Naive thymus-derived CD4-positive, alpha-beta T cell (primary cell): ENCODE results near the gene BIN2. TPM values are rescaled to one million over a fixed set of nuclear protein-coding genes. Genes with fewer than 3 reads are reported as not detected.

Experiments used
- ATAC-seq: fragments of 150-1000 bp; cut with Tn5 transposase; 2 replicates; pipeline ENCODE4 v1.10.0; 2021; ENCODE audit warnings: mild to moderate bottlenecking, moderate library complexity
- CTCF ChIA-PET: fragments of 350-600 bp; sonication (Branson Sonifier 250); formaldehyde crosslinking; loops from one replicate; lab custom pipeline; 2021; ENCODE audit warnings: antibody characterized with exemption; lab: Charles Lee
- POLR2A ChIA-PET: fragments of 350-600 bp; sonication (Branson Sonifier 250); formaldehyde crosslinking; loops from one replicate; lab custom pipeline; 2021; ENCODE audit warnings: antibody characterized with exemption, inconsistent platforms; lab: Charles Lee
- DNase-seq, 9 donors: peaks; one replicate each; pipeline versions ENCODE4 v3.0.0 to v3.0.0-alpha.2; 2020 to 2022; ENCODE audit warnings: mixed read lengths in 1 of 9
- H3K27ac ChIP-seq: one replicate; pipeline ENCODE4 v1.7.0; 2013; ENCODE audit warnings: mild to moderate bottlenecking, low read depth, low read length, moderate library complexity
- H3K27me3 ChIP-seq, 2 donors: one replicate each; pipeline ENCODE4 v1.7.0; 2013; ENCODE audit warnings: low read length in 2 of 2, mild to moderate bottlenecking in 2 of 2, moderate library complexity in 2 of 2; ENCODE audit not compliant: control insufficient read depth in 2 of 2, insufficient read depth in 2 of 2
- H3K36me3 ChIP-seq, 3 experiments: 1 replicate in 2 of 3; 2 replicates in 1 of 3; pipeline ENCODE4 v1.7.0; 2013; ENCODE audit warnings: low read length in 3 of 3, mild to moderate bottlenecking in 3 of 3, moderate library complexity in 1 of 3; ENCODE audit not compliant: insufficient read depth in 3 of 3, control insufficient read depth in 2 of 3
- H3K4me1 ChIP-seq, 2 donors: one replicate each; pipeline ENCODE4 v1.7.0; 2013; ENCODE audit warnings: low read length in 2 of 2, mild to moderate bottlenecking in 2 of 2, moderate library complexity in 1 of 2; ENCODE audit not compliant: control insufficient read depth in 2 of 2, insufficient read depth in 2 of 2
- H3K4me3 ChIP-seq: 2 replicates; pipeline ENCODE4 v1.7.0; 2013; ENCODE audit warnings: mild to moderate bottlenecking, low read length
- H3K9me3 ChIP-seq, 3 experiments: 1 replicate in 2 of 3; 2 replicates in 1 of 3; pipeline ENCODE4 v1.7.0; 2013; ENCODE audit warnings: low read length in 3 of 3; ENCODE audit not compliant: control insufficient read depth in 2 of 3
- H3K27ac Mint-ChIP-seq, 9 donors: one replicate each; pipeline ENCODE4 v1.8.0; 2020 to 2022; ENCODE audit warnings: mixed read lengths in 9 of 9, mild to moderate bottlenecking in 8 of 9, moderate library complexity in 5 of 9, inconsistent platforms in 2 of 9
- H3K27me3 Mint-ChIP-seq, 5 donors: one replicate each; pipeline ENCODE4 v1.8.0; 2021 to 2022; ENCODE audit warnings: mixed read lengths in 5 of 5, mild to moderate bottlenecking in 1 of 5
- H3K36me3 Mint-ChIP-seq, 5 donors: one replicate each; pipeline ENCODE4 v1.8.0; 2020 to 2022; ENCODE audit warnings: mixed read lengths in 5 of 5, mild to moderate bottlenecking in 3 of 5, inconsistent platforms in 1 of 5
- H3K4me1 Mint-ChIP-seq, 7 donors: one replicate each; pipeline ENCODE4 v1.8.0; 2020 to 2022; ENCODE audit warnings: mixed read lengths in 7 of 7, mild to moderate bottlenecking in 3 of 7, inconsistent platforms in 1 of 7
- H3K4me3 Mint-ChIP-seq, 10 donors: one replicate each; pipeline ENCODE4 v1.8.0; 2020 to 2022; ENCODE audit warnings: mild to moderate bottlenecking in 10 of 10, mixed read lengths in 10 of 10, moderate library complexity in 6 of 10, inconsistent platforms in 2 of 10
- H3K9me3 Mint-ChIP-seq, 11 donors: one replicate each; pipeline ENCODE4 v1.8.0; 2020 to 2022; ENCODE audit warnings: mixed read lengths in 11 of 11, mild to moderate bottlenecking in 4 of 11, inconsistent platforms in 1 of 11, moderate library complexity in 1 of 11
- intact Hi-C, 2 donors: fragments of 100-400 bp; cut with micrococcal nuclease; formaldehyde crosslinking; loops; one replicate each; pipeline ENCODE4 v1.15.1; 2023
- polyA plus RNA-seq, 2 donors: library from polyadenylated mRNA; unstranded; fragments of 300-500 nt; fragmentation: Illumina TruSeq; gene quantifications; one replicate each; pipeline ENCODE4 v1.2.3, GENCODE V29; 2021
- total RNA-seq, 6 experiments: library from RNA in 5 of 6; stranded (reverse) in 5 of 6; gene quantifications; 1 replicate in 5 of 6; 2 replicates in 1 of 6; pipeline ENCODE4 v1.2.3 and lab custom pipeline; 2021 to 2026

BIN2 gene
- total RNA-seq (100 to 1,000 TPM; 159 to 255 (median 249) TPM), polyA plus RNA-seq (100 to 1,000 TPM; 198 to 290 TPM), total RNA-seq (lab: John Stamatoyannopoulos, UW) (346 reads per million, percentile 97 among the genes with 10 or more reads in this experiment)

DNA sequence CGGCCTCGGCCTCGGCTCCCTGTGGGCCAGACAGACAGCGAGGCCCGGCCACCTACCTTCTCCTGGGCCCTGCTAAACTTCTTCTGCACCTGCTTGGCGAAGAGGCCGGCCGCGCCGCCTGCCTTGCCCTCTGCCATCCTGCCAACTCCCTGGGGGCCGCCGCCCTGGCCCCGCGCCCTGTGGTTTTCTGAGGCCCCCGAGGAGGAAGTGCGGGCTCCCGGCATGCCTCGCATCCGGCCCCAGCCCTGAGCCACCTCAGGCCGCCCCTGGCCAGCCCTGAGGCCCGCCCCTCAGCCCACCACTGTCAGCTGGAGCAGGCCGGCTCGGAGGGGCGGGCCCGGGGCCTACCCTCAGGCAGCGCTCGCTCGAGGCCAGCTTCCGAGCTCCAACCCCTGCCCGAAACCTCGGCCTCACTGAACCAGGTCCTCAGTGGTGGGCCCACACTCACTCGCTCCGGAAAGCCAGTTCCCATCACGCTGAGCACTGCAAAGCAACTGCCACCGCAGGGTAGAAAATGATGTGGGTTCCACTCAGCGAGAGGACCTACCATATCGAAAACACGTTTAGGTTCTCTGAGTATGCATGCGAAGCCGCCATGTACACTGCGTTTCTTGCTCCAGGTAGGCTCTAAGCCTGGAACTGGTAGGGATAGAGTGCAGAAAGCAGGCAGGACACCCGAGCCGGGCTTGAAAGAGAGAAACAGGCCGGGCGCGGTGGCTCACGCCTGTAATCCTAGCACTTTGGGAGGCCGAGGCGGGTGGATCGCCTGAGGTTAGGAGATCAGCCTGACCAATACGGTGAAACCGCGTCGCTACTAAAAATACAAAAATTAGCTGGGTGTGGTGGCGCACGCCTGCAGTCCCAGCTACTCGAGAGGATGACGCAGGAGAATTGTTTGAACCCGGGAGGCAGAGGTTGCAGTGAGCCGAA, at the start of gene BIN2:
TSS of gene BIN2 (minus strand) at position 209 of the 930 bp plus-strand sequence. CDS start at position 137, 72 bp downstream.
- Histone ChIP-seq H3K9me3 (no peaks in the 10 kb centered on the region), H3K36me3 (no peaks in the 10 kb centered on the region), H3K27ac (peak within 1 kb of the TSS; percentile 95), H3K27me3 (no peaks in the 10 kb centered on the region), H3K4me3 (peak within 1 kb of the TSS; percentile 58), H3K4me1 (peaks cover 60 to 72% of the 10 kb centered on the region in 2 donors)
- ATAC-seq (peak; percentile 79), DNase-seq (peak; percentile 51 to 78 (median 68))
- peaks cover 59 to 92% (median 77%) of the 10 kb centered on the region in 7 donors for H3K4me1 Mint-ChIP-seq
- peak within 1 kb of the TSS; percentile 89 to 99 (median 96) for H3K27ac Mint-ChIP-seq
- H3K36me3 Mint-ChIP-seq = peaks cover 12 to 36% (median 24%) of the 10 kb centered on the region in 5 donors
- no peaks in the 10 kb centered on the region for H3K27me3 Mint-ChIP-seq
- no peaks in the 10 kb centered on the region for H3K9me3 Mint-ChIP-seq
- CTCF ChIA-PET = interaction anchor here (2.3 to 7.3 kb wide), 2 partner anchors 16 to 55 kb away, joined by 4 to 88 read pairs; no protein-coding TSS in a partner anchor
- POLR2A ChIA-PET = interaction anchor here (0.5 to 23.8 kb wide), 15 partner anchors 8 to 1582 kb away, joined by 3 to 320 read pairs (median 4); partner anchors contain the start of genes DAZAP2 and POU6F1
- intact Hi-C loops = loop anchor here (1.0 to 5.0 kb wide), 8 partner anchors 17 to 562 kb away; partner anchors contain the start of genes ATF1 (in 1 of the 2), CSRNP2 (in 1 of the 2), GALNT6 (in 1 of the 2) and LETMD1 (in 1 of the 2)
- H3K4me3 Mint-ChIP-seq = peak within 1 kb of the TSS; percentile 69 to 99 (median 94)

DNA sequence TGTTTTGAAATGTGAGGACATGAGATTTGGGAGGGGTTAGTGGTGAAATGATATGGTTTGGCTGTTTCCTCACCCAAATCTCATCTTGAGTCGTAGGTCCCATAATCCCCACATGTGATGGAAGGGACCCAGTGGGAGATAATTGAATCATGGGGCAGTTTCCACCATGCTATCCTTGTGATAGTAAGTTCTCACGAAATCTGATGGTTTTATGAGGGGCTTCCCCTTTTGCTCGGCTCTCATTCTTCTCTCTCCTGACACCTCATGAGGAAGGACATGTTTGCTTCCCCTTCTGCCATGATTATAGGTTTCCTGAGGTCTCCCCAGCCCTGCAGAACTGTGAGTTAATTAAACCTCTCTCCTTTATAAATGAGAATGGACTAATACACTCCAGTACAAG, 49.2 kb upstream of the BIN2 start:
- Mint-ChIP-seq H3K4me3 (no peak overlapping the region), H3K36me3 (peaks cover 5 to 46% (median 28%) of the 10 kb centered on the region in 5 donors), H3K27me3 (peaks cover 0 to 5% (median 0%) of the 10 kb centered on the region in 5 donors), H3K9me3 (peaks cover 0 to 3% (median 0%) of the 10 kb centered on the region in 11 donors), H3K4me1 (peaks cover 32 to 69% (median 61%) of the 10 kb centered on the region in 7 donors), H3K27ac (peak overlapping the region in 1 of 9 donors; percentile 8)
- no peak for DNase-seq
- no peaks in the 10 kb centered on the region for H3K27me3 ChIP-seq
- no peaks in the 10 kb centered on the region for H3K9me3 ChIP-seq
- H3K4me3 ChIP-seq = no peak overlapping the region
- CTCF ChIA-PET = interaction anchor here (1.1 kb wide), 1 partner anchor 21 kb away, joined by 4 read pairs; no protein-coding TSS in a partner anchor
- H3K27ac ChIP-seq = no peak overlapping the region
- no peak for ATAC-seq
- intact Hi-C loops = no loop called here
- POLR2A ChIA-PET = interaction anchor here (0.8 to 1.5 kb wide), 3 partner anchors 10 to 16 kb away, joined by 3 to 5 read pairs (median 3); no protein-coding TSS in a partner anchor
- peaks cover 16 to 25% of the 10 kb centered on the region in 2 donors for H3K4me1 ChIP-seq
- H3K36me3 ChIP-seq = peaks cover 0 to 25% (median 8%) of the 10 kb centered on the region in 3 experiments

DNA sequence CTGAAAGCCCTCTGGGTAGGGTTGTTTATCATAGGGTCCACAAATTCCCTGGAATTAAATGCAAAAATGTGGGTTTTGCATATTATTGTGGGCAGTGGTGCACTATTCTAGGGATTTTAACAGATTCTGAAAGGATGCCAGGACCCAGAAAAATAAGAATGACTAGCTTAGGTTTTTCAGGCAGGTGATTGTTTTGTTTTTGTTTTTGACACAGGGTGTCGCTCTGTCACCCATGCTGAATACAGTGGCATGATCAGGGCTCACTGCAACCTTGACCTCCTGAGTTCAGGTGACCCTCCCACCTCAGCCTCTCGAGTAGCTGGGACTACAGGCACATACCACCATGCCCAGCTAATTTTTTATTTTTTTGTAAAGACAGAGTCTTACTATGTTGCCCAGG, 48.0 kb upstream of the BIN2 start:
- Mint-ChIP-seq H3K27ac (peak overlapping the region in 3 of 9 donors; percentile 14 to 91 (median 79)), H3K4me3 (no peak overlapping the region), H3K27me3 (peaks cover 0 to 5% (median 0%) of the 10 kb centered on the region in 5 donors), H3K36me3 (peaks cover 0 to 38% (median 20%) of the 10 kb centered on the region in 5 donors), H3K4me1 (peaks cover 38 to 71% (median 64%) of the 10 kb centered on the region in 7 donors), H3K9me3 (peaks cover 0 to 3% (median 0%) of the 10 kb centered on the region in 11 donors)
- Histone ChIP-seq H3K27ac (no peak overlapping the region), H3K27me3 (no peaks in the 10 kb centered on the region), H3K9me3 (no peaks in the 10 kb centered on the region), H3K4me3 (no peak overlapping the region), H3K4me1 (peaks cover 24 to 35% of the 10 kb centered on the region in 2 donors), H3K36me3 (peaks cover 0 to 13% (median 8%) of the 10 kb centered on the region in 3 experiments)
- intact Hi-C loops = no loop called here
- POLR2A ChIA-PET = interaction anchor here (0.6 to 0.9 kb wide), 2 partner anchors 8 to 155 kb away, joined by 3 read pairs; no protein-coding TSS in a partner anchor
- ATAC-seq (no peak), DNase-seq (no peak)
- CTCF ChIA-PET = no interaction called here

DNA sequence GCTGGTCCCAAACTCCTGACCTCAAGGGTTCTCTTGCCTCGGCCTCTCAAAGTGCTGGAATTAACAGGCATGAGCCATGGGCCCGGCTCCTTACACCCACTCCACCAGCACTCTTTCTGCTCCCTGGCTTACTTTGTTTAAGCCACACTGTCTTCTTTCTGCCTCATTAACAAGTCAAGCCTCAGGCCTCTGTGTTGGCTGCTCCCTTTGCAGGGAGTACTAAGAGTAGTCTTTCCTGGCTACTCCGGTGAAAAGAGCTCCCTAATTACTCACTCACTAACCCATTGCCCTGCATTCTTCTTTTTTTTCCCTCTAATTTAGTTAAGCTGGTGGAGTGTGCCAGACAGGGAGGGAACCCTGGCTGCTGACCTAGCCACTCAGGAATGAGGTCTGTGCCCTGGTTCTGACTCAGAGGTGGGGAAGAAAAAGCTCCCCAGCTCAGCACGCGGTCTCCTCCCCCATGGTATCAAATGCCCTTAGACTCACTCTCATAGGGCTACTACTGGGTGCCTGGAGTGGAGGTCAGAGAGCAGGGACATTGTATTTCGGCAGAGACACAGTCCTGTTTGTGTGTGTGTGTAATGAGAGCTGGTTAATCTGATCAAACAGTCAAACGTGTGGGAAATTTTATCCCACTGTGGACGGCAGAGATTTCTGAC, 47.5 kb upstream of the BIN2 start:
- H3K4me1 Mint-ChIP-seq = peaks cover 38 to 77% (median 64%) of the 10 kb centered on the region in 7 donors
- ATAC-seq = no peak
- intact Hi-C loops = no loop called here
- H3K9me3 Mint-ChIP-seq = peaks cover 0 to 3% (median 0%) of the 10 kb centered on the region in 11 donors
- peaks cover 24 to 35% of the 10 kb centered on the region in 2 donors for H3K4me1 ChIP-seq
- H3K27me3 Mint-ChIP-seq = peaks cover 0 to 5% (median 0%) of the 10 kb centered on the region in 5 donors
- no peak overlapping the region for H3K4me3 ChIP-seq
- CTCF ChIA-PET = no interaction called here
- H3K27ac Mint-ChIP-seq = peak overlapping the region in 6 of 9 donors; percentile 13 to 91 (median 76)
- H3K27me3 ChIP-seq = no peaks in the 10 kb centered on the region
- no peak overlapping the region for H3K27ac ChIP-seq
- POLR2A ChIA-PET = interaction anchor here (0.6 to 0.9 kb wide), 3 partner anchors 9 to 692 kb away, joined by 3 read pairs; no protein-coding TSS in a partner anchor
- peaks cover 0 to 10% (median 8%) of the 10 kb centered on the region in 3 experiments for H3K36me3 ChIP-seq
- peak overlapping the region in 5 of 10 donors; percentile 1 to 53 (median 17) for H3K4me3 Mint-ChIP-seq
- H3K9me3 ChIP-seq = no peaks in the 10 kb centered on the region
- DNase-seq = no peak
- peaks cover 0 to 33% (median 20%) of the 10 kb centered on the region in 5 donors for H3K36me3 Mint-ChIP-seq

DNA sequence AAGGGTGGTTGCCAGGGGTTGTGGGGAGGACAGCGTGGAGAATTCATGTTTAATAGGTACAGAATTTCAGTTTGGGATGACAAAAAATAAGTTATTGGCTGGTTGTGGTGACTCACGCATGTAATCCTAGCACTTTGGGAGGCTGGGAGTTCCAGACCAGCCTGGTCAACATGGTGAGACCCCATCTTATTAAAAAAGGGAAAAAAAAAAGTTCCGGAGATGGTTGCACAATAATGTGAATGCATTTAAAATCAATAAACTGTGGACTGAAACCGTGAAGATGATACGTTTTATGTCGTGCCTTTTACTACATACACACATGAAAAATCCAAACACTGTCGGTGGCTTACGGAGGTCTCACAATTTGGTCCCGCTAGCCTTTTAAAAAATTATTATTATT, 46.7 kb upstream of the BIN2 start:
- Histone ChIP-seq H3K27me3 (no peaks in the 10 kb centered on the region), H3K36me3 (peaks cover 0 to 10% (median 8%) of the 10 kb centered on the region in 3 experiments), H3K27ac (no peak overlapping the region), H3K9me3 (no peaks in the 10 kb centered on the region), H3K4me1 (peaks cover 24 to 35% of the 10 kb centered on the region in 2 donors), H3K4me3 (no peak overlapping the region)
- Mint-ChIP-seq H3K27ac (peak overlapping the region in 5 of 9 donors; percentile 41 to 96 (median 93)), H3K4me3 (peak overlapping the region in 2 of 10 donors; percentile 4 to 85), H3K4me1 (peaks cover 38 to 81% (median 65%) of the 10 kb centered on the region in 7 donors), H3K27me3 (peaks cover 0 to 5% (median 0%) of the 10 kb centered on the region in 5 donors), H3K36me3 (peaks cover 0 to 33% (median 20%) of the 10 kb centered on the region in 5 donors), H3K9me3 (peaks cover 0 to 3% (median 0%) of the 10 kb centered on the region in 11 donors)
- POLR2A ChIA-PET = interaction anchor here (0.6 kb wide), 1 partner anchor 693 kb away, joined by 3 read pairs; no protein-coding TSS in a partner anchor
- no peak for ATAC-seq
- CTCF ChIA-PET = no interaction called here
- DNase-seq = no peak
- intact Hi-C loops = no loop called here
